Ramos (cell line): ENCODE measurements around the gene TSTD1.

Experiments used
- in situ Hi-C: fragments of 300-500 bp; cut with MboI; formaldehyde crosslinking; loops from one replicate; pipeline ENCODE4 v1.14.3; 2022; ENCODE audit warnings: low sequenced_read_pairs; ENCODE audit not compliant: unreplicated experiment

TSTD1 gene

GRCh38 chr1:161038523-161039153 lies at the start of gene TSTD1:
Gene TSTD1 (minus strand): TSS chr1:161038964. CDS start chr1:161038889, 75 bp downstream.
- in situ Hi-C loops, result loop anchor here (25.0 kb wide), 1 partner anchor 674 kb away; the partner anchor contains the start of genes FCRLA and FCRLB

- in situ Hi-C loops, result no loop called here
These were observed 47.7 kb upstream of the TSTD1 start for GRCh38 chr1:161086457-161086856.

GRCh38 chr1:161085165-161085564 lies 46.4 kb upstream of the TSTD1 start:
- in situ Hi-C loops, result no loop called here

- in situ Hi-C loops, result no loop called here
These were observed 45.8 kb upstream of the TSTD1 start for GRCh38 chr1:161084597-161084988.

- in situ Hi-C loops, result no loop called here
These were observed 45.2 kb upstream of the TSTD1 start for GRCh38 chr1:161083748-161084596.

- in situ Hi-C loops, result no loop called here
These were observed 44.4 kb upstream of the TSTD1 start for GRCh38 chr1:161082996-161083747.

GRCh38 chr1:161082483-161082882 lies 43.7 kb upstream of the TSTD1 start:
- in situ Hi-C loops, result no loop called here

- in situ Hi-C loops, result no loop called here
These were observed 42.8 kb upstream of the TSTD1 start for GRCh38 chr1:161081519-161081918.

GRCh38 chr1:161080441-161081405 lies 42.0 kb upstream of the TSTD1 start:
- in situ Hi-C loops, result no loop called here

GRCh38 chr1:161079436-161080110 lies 40.8 kb upstream of the TSTD1 start:
- in situ Hi-C loops, result no loop called here

GRCh38 chr1:161077426-161077825 lies 38.7 kb upstream of the TSTD1 start:
- in situ Hi-C loops, result no loop called here

GRCh38 chr1:161076410-161076809 lies 37.6 kb upstream of the TSTD1 start:
- in situ Hi-C loops, result no loop called here

- in situ Hi-C loops, result no loop called here
These were observed 36.1 kb upstream of the TSTD1 start for GRCh38 chr1:161074676-161075368.

- in situ Hi-C loops, result no loop called here
These were observed 34.8 kb upstream of the TSTD1 start for GRCh38 chr1:161073474-161074121.

GRCh38 chr1:161072751-161073449 lies 34.1 kb upstream of the TSTD1 start:
- in situ Hi-C loops, result no loop called here

GRCh38 chr1:161071886-161072371 lies 33.2 kb upstream of the TSTD1 start:
- in situ Hi-C loops, result no loop called here

GRCh38 chr1:161070761-161071160 lies 32.0 kb upstream of the TSTD1 start:
- in situ Hi-C loops, result no loop called here
